ENCODE results near the gene CES2.
A peak's percentile ranks its signal among the peaks of the same experiment; 100 is the strongest.
"Not testable (repeated sequence)": the region's sequence is repeated elsewhere in the genome, so short reads cannot be mapped to it uniquely, and the experiment has no call there.

Gene CES2

DNA sequence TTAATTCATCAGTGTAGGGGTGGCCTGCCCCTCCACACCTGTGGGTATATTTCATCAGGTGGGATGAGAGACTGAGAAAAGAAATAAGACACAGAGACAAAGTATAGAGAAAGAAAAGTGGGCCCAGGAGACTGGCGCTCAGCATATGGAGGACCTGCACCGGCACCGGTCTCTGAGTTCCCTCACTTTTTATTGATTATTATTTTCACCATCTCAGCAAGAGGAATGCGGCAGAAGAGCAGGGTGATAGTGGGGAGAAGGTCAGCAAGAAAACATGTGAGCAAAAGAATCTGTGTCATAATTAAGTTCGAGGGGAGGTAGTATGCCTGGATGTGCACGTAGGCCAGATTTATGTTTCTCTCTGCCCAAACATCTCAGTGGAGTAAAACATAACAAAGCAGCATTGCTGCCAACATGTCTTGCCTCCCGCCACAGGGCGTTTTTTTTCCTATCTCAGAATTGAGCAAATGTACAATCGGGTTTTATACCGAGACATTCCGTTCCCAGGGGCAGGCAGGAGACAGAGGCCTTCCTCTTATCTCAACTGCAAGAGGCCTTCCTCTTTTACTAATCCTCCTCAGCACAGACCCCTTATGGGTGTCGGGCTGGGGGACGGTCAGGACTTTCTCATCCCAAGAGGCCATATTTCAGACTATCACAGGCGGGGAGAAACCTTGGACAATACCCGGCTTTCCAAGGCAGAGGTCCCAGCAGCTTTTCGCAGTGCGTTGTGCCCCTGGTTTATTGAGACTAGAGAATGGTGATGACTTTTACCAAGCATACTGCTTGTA lies 20.2 kb downstream of the CES2 start:
- not testable (repeated sequence) for DNase-seq (ENCODE audit: low spot score)

DNA sequence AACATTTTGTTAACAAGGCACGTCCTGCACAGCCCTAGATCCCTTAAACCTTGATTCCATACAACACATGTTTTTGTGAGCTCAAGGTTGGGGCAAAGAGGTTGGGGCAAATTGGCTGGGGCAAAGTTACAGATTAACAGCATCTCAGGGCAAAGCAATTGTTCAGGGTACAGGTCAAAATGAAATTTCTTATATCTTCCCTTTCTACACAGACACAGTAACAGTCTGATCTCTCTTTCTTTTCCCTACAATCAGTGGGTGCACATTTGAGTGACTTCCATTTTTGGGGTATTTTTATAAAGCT lies 20.8 kb downstream of the CES2 start:
- DNase-seq (ENCODE audit: low spot score): not testable (repeated sequence)

DNA sequence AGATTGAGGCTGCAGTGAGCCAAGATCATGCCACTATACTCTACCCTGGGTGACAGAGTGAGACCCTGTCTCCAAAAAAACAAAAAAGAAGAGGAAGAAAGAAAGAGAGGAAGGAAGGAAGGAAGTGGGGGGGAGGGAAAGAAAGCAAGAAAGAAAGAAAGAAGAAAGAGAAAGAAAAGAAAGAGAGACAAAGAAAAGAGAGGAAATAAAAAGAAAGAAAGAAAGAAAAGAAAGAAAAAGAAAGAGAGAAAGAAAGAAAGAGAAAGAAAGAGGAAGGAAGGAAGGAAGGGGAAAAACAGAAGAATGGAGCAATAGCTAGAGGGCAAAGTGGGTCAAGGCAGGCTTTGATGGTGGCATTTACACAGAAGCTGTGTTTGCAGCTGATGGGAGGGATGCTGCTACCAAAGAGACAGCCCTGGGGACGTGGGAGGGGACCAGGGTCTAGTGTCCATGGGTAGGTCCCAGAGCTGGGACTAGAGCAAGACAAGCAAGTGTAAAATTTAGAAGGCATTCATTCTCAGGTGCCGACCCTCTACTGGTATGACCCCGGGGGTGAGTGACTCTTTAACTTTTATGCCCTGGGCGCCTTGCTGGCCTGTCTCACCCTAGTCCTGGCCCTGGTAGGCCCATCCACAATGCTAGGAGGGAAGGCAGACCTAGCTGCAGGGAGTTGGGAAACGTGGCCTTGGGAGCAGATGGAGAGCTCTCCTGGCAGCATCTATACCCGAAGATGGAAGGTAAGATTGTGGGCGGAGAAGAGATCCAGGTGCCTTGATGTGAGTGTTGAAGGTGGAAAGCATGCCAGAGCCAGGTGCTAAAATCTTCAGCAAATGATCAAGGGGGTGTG lies 23.8 kb downstream of the CES2 start:
- no peak for DNase-seq (ENCODE audit: low spot score)

DNA sequence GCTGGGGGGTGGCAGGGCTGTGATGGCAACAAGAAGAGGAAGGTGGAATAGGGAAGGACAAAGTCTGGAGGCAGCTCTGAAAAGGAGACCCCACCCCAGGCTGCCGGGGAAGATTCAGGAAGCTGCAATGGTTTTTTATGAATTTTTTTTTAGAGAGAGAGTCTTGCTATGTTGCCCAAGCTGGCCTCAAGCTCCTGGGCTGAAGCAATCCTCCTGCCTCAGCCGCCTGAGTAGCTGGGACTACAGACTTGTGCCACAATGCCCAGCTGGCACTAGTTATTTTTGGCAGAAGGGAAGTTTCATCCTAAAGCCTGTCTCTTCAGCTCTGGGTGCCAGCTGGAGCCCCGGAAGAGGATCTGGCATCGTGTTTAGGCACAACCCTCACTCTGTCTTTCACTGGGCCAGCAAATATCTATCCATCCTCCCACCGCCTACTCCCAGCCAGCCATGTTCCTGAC lies 24.4 kb downstream of the CES2 start:
- DNase-seq (ENCODE audit: low spot score): no peak

DNA sequence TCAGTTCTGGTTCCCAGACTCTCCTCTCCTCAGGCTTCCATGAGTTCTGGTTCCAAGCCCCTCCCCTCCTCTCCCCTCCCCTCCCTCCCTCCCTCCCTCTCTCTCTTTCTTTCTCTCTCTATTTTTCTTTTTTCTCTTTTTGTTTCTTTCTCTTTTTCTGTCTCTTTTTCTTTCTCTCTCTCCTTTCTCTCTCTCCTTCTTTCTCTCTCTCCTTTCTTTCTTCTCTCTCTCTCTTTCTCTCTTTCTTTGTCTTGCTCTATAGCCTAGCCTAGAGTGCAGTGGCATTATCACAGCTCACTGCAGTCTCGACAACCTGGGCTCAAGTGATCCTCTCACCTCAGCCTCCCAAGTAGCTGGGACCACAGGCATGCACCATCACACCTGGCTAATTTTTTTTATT lies 25.0 kb downstream of the CES2 start:
- no peak for DNase-seq (ENCODE audit: low spot score)

DNA sequence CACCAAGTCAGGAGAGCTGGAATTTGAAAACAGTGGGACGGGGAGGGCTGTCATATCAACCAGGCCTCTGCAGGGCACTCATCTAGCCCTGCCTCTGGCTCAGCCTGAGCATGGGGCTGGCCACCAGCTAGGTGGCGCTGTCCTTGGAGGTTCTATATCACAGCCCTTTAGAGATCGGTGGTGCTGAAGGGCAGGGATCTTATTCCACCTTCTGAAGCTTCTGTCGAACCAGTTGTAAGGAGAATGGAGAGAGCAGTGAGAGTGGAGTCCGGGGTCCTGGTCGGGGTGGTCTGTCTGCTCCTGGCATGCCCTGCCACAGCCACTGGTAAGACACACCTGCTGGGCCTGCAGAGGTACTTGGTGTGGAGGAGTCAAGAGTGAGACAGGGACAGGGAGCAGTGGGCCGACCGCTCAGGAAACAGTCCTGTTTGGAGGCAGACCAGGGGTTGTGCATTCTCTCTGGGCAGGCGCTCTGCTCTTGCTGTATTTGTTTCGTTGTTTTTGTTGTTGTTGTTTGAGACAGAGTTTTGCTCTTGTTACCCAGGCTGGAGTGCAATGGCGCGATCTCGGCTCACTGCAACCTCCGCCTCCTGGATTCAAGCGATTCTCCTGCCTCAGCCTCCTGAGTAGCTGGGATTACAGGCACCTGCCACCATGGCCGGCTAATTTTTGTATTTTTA lies 25.9 kb downstream of the CES2 start, which contains the start of gene CES3:
Gene CES3 (plus strand): TSS at position 202 of the 680 bp plus-strand sequence. CDS start 42 bp downstream, at position 244.
- peak; percentile 78 for DNase-seq (ENCODE audit: low spot score)

DNA sequence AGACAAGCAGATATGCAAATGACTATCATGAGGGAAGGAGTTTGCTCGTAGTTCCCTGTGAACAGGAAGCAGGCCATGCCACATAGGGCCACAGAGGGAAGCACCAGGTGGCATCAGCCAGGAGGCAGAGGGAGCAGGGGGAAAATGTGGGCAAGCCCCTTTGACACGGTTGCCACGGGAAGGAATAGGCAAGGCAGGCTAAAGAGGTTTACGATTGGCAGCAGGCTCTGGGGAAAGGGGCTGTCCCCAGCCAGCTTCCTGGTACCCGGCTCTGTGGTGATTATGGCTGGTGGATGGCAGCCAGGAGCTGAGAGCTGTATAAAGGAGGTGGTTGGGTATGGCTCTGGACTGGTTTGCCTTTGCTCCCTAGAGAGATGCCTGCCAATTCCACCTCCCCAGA lies 26.6 kb downstream of the CES2 start:
- DNase-seq (ENCODE audit: low spot score): no peak

DNA sequence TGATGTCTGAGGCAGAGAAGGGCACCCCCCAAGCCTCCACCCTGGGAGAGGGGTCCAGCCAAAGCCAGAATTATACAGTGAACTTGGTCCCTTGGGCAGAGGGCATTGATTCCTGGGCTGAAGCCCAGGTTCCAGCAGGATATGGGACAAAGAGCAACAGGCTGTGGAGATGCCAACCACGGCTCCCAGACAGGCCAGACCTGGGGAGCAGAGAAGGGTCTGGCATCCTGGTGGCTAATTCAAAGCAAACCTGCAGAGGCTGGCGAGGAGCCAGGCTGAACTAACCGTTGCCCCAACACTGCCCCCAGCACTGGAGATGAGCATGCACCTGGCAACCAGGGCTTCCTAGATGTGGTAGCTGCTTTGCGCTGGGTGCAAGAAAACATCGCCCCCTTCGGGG lies 28.7 kb downstream of the CES2 start:
- no peak for DNase-seq (ENCODE audit: low spot score)

DNA sequence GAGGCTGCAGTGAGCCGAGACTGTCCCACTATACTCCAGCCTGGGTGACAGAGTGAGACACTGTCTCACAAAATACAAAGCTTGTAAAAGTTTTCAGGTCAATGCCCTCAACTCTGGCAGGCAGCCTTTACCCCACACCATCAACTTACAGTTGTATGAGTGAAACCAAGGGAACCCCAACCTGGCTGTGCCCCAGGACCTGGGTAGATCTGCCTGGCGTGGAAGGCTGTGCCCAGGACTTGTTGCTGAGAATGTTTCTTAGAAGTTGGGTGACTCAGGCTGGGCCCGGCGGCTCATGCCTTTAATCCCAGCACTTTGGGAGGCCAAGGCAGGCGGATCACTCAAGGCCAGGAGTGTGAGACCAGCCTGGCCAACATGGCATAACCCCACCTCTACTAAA lies 33.5 kb downstream of the CES2 start:
- no peak for DNase-seq (ENCODE audit: low spot score)

DNA sequence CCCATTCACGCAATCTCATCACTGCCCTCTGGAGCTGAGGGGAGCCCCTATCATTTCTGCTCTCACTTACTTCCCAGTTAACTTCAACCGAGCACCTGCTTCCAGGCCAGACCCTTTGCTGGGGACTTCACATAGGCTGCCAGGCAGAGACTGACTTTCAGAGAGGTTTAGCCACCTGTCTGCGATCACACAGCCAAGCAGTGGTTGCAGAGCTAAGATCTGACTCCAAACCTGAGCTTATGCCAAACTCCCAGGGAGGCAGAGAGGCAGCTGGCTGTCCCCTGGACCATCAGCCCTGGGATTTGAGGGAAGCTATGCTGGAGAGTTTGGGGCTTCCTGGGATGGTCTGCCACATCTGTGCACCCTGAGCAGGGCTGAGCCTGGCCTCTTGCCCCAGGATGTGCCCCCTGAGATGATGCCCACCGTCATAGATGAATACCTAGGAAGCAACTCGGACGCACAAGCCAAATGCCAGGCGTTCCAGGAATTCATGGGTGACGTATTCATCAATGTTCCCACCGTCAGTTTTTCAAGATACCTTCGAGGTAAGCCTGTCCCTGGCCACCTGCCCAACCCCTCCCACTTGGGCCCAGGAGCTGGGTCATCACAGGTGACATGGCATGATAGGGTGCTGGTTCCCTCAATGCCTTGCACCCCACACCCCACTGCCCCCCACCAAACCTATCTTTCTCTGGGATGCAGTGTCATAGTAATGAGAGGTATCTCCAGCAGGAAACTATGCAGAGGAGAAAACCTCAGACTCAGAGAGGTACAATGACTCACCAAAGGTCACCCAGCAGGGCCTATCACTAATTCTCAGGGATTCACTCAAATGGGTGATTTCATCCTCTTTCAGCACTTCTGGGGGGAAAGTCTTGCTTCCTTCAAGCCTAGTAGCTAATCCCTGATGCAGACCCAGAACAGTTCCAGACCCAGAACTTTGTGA lies 35.7 kb downstream of the CES2 start:
- DNase-seq (ENCODE audit: low spot score): no peak

DNA sequence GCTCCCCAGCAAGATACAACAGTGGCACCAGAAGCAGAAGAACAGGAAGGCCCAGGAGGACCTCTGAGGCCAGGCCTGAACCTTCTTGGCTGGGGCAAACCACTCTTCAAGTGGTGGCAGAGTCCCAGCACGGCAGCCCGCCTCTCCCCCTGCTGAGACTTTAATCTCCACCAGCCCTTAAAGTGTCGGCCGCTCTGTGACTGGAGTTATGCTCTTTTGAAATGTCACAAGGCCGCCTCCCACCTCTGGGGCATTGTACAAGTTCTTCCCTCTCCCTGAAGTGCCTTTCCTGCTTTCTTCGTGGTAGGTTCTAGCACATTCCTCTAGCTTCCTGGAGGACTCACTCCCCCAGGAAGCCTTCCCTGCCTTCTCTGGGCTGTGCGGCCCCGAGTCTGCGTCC lies 37.7 kb downstream of the CES2 start:
- DNase-seq (ENCODE audit: low spot score): no peak

DNA sequence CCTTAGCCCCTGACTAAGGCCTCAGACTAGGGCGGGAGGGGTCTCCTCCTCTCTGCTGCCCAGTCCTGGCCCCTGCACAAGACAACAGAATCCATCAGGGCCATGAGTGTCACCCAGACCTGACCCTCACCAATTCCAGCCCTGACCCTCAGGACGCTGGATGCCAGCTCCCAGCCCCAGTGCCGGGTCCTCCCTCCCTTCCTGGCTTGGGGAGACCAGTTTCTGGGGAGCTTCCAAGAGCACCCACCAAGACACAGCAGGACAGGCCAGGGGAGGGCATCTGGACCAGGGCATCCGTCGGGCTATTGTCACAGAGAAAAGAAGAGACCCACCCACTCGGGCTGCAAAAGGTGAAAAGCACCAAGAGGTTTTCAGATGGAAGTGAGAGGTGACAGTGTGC lies 38.4 kb downstream of the CES2 start:
- no peak for DNase-seq (ENCODE audit: low spot score)

DNA sequence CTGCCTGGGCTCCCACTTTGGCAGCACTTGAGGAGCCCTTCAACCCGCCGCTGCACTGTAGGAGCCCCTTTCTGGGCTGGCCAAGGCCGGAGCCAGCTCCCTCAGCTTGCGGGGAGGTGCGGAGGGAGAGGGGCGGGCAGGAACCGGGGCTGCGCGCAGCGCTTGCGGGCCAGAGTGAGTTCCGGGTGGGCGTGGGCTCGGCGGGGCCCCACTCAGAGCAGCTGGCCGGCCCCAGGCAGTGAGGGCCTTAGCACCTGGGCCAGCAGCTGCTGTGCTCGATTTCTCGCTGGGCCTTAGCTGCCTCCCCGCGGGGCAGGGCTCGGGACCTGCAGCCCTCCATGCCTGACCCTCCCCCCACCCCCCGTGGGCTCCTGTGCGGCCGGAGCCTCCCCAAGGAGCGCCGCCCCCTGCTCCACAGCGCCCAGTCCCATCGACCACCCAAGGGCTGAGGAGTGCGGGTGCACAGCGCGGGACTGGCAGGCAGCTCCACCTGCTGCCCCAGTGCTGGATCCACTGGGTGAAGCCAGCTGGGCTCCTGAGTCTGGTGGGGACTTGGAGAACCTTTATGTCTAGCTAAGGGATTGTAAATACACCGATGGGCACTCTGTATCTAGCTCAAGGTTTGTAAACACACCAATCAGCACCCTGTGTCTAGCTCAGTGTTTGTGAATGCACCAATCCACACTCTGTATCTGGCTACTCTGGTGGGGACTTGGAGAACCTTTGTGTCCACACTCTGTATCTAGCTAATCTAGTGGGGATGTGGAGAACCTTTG lies 39.0 kb downstream of the CES2 start:
- DNase-seq (ENCODE audit: low spot score): not testable (repeated sequence)

DNA sequence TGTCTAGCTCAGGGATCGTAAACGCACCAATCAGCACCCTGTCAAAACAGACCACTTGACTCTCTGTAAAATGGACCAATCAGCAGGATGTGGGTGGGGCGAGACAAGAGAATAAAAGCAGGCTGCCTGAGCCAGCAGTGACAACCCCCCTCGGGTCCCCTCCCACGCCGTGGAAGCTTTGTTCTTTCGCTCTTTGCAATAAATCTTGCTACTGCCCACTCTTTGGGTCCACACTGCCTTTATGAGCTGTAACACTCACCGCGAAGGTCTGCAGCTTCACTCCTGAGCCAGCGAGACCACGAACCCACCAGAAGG lies 39.6 kb downstream of the CES2 start:
- not testable (repeated sequence) for DNase-seq (ENCODE audit: low spot score)

DNA sequence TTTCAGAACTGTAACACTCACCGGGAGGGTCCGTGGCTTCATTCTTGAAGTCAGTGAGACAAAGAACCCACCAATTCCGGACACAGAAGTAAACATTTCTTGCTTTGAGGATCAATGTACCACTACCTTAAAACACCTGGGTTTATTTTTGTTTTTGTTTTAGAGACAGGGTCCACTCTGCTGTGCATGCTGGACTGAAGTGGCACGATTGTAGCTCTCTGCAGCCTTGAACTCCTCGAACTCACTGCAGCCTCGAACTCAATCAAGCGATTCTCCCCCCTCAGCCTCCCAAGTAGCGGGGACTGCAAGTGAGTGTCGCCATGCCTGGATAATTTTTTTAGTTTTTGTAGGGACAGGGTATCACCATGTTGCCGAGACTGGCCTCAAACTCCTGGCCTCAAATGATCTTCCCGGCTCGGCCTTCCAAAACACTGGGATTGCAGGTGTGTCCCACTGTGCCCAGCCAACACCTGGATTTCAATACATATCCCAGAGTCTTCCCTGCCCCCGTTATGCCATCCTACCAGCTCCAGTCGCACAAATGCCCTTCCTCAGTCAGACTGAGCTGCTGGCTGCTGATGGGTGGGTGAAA lies 40.1 kb downstream of the CES2 start:
- no peak for DNase-seq (ENCODE audit: low spot score)

DNA sequence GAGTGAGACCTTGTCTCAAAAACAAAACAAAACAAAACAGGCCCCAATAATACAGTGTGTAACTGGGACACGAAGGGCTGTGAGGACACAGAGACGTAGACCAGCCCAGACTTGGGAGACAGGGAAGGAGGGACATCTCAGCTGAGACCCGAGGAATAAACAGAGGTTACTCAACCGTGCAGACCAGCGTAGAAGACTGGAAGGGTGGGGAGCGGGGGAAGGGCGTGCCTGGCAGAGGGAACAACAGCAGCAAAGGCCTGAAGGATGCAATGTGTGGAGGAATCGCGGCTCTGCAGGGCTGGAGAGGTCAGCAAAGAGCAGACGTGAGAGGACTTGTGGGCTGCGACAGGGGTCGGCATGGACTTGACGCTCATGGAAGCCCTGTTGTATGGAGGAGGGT lies 41.4 kb downstream of the CES2 start:
- no peak for DNase-seq (ENCODE audit: low spot score)

DNA sequence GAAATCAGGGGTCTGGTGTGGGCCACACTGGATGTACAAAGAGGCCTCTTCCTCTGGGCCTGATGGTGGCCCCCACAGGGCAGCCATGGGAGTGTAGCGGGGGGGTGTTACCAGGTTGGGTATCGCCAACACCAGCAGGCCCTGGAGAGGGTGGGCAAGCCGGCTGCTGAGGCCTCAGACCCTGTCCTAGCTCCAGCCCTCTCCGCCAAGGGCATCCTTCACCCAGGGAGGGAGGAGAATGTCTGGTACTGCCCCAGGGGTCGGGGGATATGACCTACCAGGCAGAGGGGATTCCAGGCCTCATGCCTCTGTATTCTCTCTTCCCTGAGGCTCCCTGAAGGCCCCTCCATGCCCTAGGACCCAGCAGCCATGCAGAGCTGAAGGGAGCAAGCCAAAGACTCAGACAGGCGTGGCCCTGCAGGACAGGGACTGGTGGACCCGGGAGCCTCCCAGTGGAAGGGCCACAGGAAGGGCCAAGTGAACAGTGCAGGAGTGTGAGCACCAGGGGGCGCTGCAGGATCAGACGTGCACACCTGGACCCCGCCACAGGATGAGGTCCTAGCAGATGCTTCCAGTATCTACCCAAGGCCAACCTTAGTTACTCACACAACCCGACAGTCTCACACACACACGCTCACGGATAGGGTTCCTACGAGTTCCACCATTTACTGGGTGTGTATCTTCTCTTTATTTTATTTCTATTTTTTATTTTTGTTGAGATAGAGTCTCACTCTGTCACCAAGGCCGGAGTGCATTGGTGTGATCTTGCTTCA lies 42.2 kb downstream of the CES2 start:
- peak; percentile 79 for DNase-seq (ENCODE audit: low spot score)

DNA sequence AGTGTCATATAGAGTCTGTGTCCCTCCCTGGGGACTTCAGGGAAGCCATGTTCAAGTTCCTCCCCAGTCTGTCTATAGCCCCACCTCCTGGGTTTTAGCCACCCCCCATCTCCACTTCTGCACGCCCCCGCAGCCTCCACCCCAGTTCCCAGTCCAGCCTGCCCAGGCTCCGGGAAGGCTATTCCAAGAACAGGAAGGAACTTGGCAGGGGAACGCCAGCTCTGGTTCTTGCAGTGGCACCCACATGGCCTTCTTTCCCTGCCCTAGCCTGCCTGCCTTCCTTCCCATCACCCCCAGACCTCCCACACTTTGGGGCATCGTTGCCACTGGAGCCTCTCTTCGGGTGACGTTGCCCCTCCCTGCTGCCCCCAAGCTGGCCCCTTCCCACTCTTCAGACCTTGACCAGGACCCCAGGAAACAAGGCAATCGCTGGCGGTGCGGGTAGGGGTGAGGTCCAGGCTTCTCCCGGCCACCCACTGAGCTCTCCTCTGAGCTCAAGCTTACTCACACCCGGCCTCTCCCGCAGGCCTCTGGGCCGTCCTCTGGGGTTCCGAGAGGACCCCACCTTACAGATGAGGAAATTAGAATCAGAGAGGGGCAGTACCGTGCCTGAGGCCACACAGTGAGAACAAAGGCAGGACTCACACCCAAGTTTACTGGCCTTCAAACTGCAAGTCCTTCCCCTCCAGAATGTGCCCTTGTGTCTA lies 43.8 kb downstream of the CES2 start:
- no peak for DNase-seq (ENCODE audit: low spot score)

DNA sequence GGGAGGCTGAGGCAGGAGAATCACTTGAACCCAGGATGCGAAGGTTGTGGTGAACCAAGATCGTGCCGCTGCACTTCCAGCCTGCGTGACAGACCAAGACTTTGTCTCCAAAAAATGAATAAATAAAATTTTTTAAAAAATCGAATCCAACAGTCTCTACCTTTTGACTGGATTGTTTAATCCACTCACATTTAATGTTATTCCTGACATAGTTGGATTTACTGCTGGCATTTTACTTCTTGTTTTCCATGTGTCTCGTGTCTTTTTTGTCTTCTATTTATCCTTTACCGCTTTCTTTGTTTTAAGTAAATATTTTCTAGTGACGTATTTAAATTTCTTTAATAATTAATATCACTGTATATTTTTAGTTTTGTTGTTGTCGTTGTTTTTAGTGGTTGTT lies 47.7 kb downstream of the CES2 start:
- no peak for DNase-seq (ENCODE audit: low spot score)

All from SW480 (cell line).